Uterus (tissue), 2 donors: ENCODE measurements around the gene ZSWIM6.

Experiments
- CTCF ChIP-seq, 4 experiments: fragments of 200-600 bp in 2 of 4; fragments of 450-650 bp in 2 of 4; sonication (generic) in 2 of 4; IDR thresholded peaks; one replicate each; pipeline ENCODE4 v1.5.1; 2016 to 2019; ENCODE audit warnings: antibody characterized with exemption in 4 of 4, mild to moderate bottlenecking in 2 of 4, moderate library complexity in 1 of 4
- POLR2A ChIP-seq, 2 donors: fragments of 450-650 bp; IDR thresholded peaks; one replicate each; pipeline ENCODE4 v1.6.1; 2016; ENCODE audit warnings: antibody characterized with exemption in 2 of 2, mild to moderate bottlenecking in 1 of 2, moderate library complexity in 1 of 2

- TF ChIP-seq CTCF (IDR thresholded peaks at IDR 0.05) (no peak), POLR2A (IDR thresholded peaks at IDR 0.05) (no peak)
These were observed 22.1 kb downstream of the ZSWIM6 start for GRCh38 chr5:61354199-61354598.
